H9 (cell line): ENCODE measurements around the gene PPM1B. TPM values are rescaled to one million over a fixed set of nuclear protein-coding genes. Genes with fewer than 3 reads are reported as not detected.
A peak's percentile ranks its signal among the peaks of the same experiment; 100 is the strongest.

Experiments used
- DNase-seq: peaks from one replicate; pipeline ENCODE4 v3.0.0-alpha.2; 2017
- H2AFZ ChIP-seq: one replicate; pipeline ENCODE4 v1.6.1; 2013; ENCODE audit warnings: mild to moderate bottlenecking, low read length, control low read depth, moderate library complexity
- H2AK5ac ChIP-seq: 2 replicates; pipeline ENCODE4 v1.6.1; 2013; ENCODE audit warnings: low read length, control low read depth, mixed read lengths; ENCODE audit not compliant: insufficient read length
- H2BK120ac ChIP-seq: one replicate; pipeline ENCODE4 v1.6.1; 2013; ENCODE audit warnings: low read depth, mild to moderate bottlenecking, low read length, control low read depth, inconsistent platforms; ENCODE audit not compliant: poor library complexity, severe bottlenecking
- H2BK12ac ChIP-seq: 2 replicates; pipeline ENCODE4 v1.6.1; 2013; ENCODE audit warnings: low read length, control low read depth, mixed read lengths, low read depth; ENCODE audit not compliant: insufficient read length
- H2BK15ac ChIP-seq: 2 replicates; pipeline ENCODE4 v1.6.1; 2013; ENCODE audit warnings: low read depth, low read length, control low read depth
- H2BK20ac ChIP-seq: one replicate; pipeline ENCODE4 v1.6.1; 2013; ENCODE audit warnings: low read depth, mild to moderate bottlenecking, low read length, control low read depth, inconsistent platforms; ENCODE audit not compliant: poor library complexity, severe bottlenecking
- H2BK5ac ChIP-seq: 2 replicates; pipeline ENCODE4 v1.6.1; 2013; ENCODE audit warnings: low read length, control low read depth, mixed read lengths; ENCODE audit not compliant: insufficient read length
- H3K14ac ChIP-seq: 2 replicates; pipeline ENCODE4 v1.6.1; 2013; ENCODE audit warnings: low read length, control low read depth; ENCODE audit not compliant: insufficient read depth
- H3K18ac ChIP-seq: 2 replicates; pipeline ENCODE4 v1.6.1; 2013; ENCODE audit warnings: low read depth, mild to moderate bottlenecking, mixed read lengths, low read length, control low read depth; ENCODE audit not compliant: insufficient read length
- H3K23ac ChIP-seq: 2 replicates; pipeline ENCODE4 v1.6.1; 2013; ENCODE audit warnings: low read length, control low read depth, mixed read lengths, low read depth; ENCODE audit not compliant: insufficient read length
- H3K23me2 ChIP-seq: 2 replicates; pipeline ENCODE4 v1.6.1; 2013; ENCODE audit warnings: low read depth, mild to moderate bottlenecking, mixed read lengths, low read length, control low read depth; ENCODE audit not compliant: insufficient read length, poor library complexity, severe bottlenecking
- H3K27ac ChIP-seq: 2 replicates; pipeline ENCODE4 v1.5.1; 2013; ENCODE audit warnings: low read length, control low read depth, mixed read lengths, low read depth; ENCODE audit not compliant: insufficient read length
- H3K27me3 ChIP-seq: 2 replicates; pipeline ENCODE4 v1.6.1; 2013; ENCODE audit warnings: low read length, control low read depth, inconsistent platforms; ENCODE audit not compliant: insufficient read depth
- H3K4ac ChIP-seq: 2 replicates; pipeline ENCODE4 v1.6.1; 2013; ENCODE audit warnings: low read depth, mild to moderate bottlenecking, control low read depth, inconsistent platforms, low read length, moderate library complexity
- H3K4me1 ChIP-seq: 2 replicates; pipeline ENCODE4 v1.6.1; 2013; ENCODE audit warnings: low read length, control low read depth, inconsistent platforms; ENCODE audit not compliant: insufficient read depth
- H3K4me2 ChIP-seq: 2 replicates; pipeline ENCODE4 v1.6.1; 2013; ENCODE audit warnings: low read length, control low read depth, mixed read lengths; ENCODE audit not compliant: insufficient read length, insufficient read depth
- H3K56ac ChIP-seq: 2 replicates; pipeline ENCODE4 v1.6.1; 2013; ENCODE audit warnings: low read depth, mild to moderate bottlenecking, mixed read lengths, low read length, control low read depth; ENCODE audit not compliant: insufficient read length
- H3K79me1 ChIP-seq: 2 replicates; pipeline ENCODE4 v1.6.1; 2013; ENCODE audit warnings: low read depth, mild to moderate bottlenecking, moderate library complexity, low read length, control low read depth, inconsistent platforms; ENCODE audit not compliant: insufficient read depth, poor library complexity, severe bottlenecking
- H3K79me2 ChIP-seq: 2 replicates; pipeline ENCODE4 v1.6.1; 2013; ENCODE audit warnings: low read length, control low read depth, inconsistent platforms; ENCODE audit not compliant: insufficient read depth
- H3K9ac ChIP-seq: 2 replicates; pipeline ENCODE4 v1.6.1; 2013; ENCODE audit warnings: low read length, control low read depth, mixed read lengths; ENCODE audit not compliant: insufficient read length; ENCODE audit errors: extremely low read depth
- H3K9me3 ChIP-seq: one replicate; pipeline ENCODE4 v1.6.1; 2013; ENCODE audit warnings: low read depth, low read length, inconsistent platforms; ENCODE audit not compliant: control insufficient read depth
- H3T11ph ChIP-seq: one replicate; pipeline ENCODE4 v1.6.1; 2013; ENCODE audit warnings: mild to moderate bottlenecking, low read length, control low read depth, inconsistent platforms
- H4K20me1 ChIP-seq: one replicate; pipeline ENCODE4 v1.6.1; 2013; ENCODE audit not compliant: control insufficient read depth, insufficient read length, insufficient read depth
- H4K5ac ChIP-seq: 2 replicates; pipeline ENCODE4 v1.6.1; 2013; ENCODE audit warnings: low read depth, mild to moderate bottlenecking, mixed read lengths, low read length, control low read depth; ENCODE audit not compliant: insufficient read length
- H4K8ac ChIP-seq: replicated peaks from 2 replicates; pipeline ENCODE4 v1.6.1; 2013; ENCODE audit warnings: low read length, control low read depth, mixed read lengths, low read depth; ENCODE audit not compliant: insufficient read length
- H4K91ac ChIP-seq: 2 replicates; pipeline ENCODE4 v1.6.1; 2013; ENCODE audit warnings: low read depth, mild to moderate bottlenecking, moderate library complexity, mixed read lengths, low read length, control low read depth; ENCODE audit not compliant: insufficient read length
- H3K27ac Mint-ChIP-seq, 3 experiments: 2 replicates in 2 of 3; 3 replicates in 1 of 3; pipeline ENCODE4 v1.8.0; 2020 to 2021; ENCODE audit warnings: mixed read lengths in 3 of 3, mild to moderate bottlenecking in 1 of 3, moderate library complexity in 1 of 3
- H3K27me3 Mint-ChIP-seq: 2 replicates; pipeline ENCODE4 v1.8.0; 2021; ENCODE audit warnings: low read depth, mild to moderate bottlenecking, moderate library complexity, mixed read lengths
- H3K36me3 Mint-ChIP-seq, 3 experiments: 2 replicates in 2 of 3; 3 replicates in 1 of 3; pipeline ENCODE4 v1.8.0; 2020 to 2021; ENCODE audit warnings: low read depth in 3 of 3, mixed read lengths in 3 of 3; ENCODE audit not compliant: insufficient read depth in 1 of 3
- H3K4me1 Mint-ChIP-seq, 2 experiments: 2 replicates each; pipeline ENCODE4 v1.8.0; 2020; ENCODE audit warnings: mixed read lengths in 2 of 2
- H3K4me3 Mint-ChIP-seq, 2 experiments: 2 replicates in 1 of 2; 3 replicates in 1 of 2; pipeline ENCODE4 v1.8.0; 2020 to 2021; ENCODE audit warnings: mild to moderate bottlenecking in 2 of 2, mixed read lengths in 2 of 2, moderate library complexity in 1 of 2
- H3K9me3 Mint-ChIP-seq, 2 experiments: 2 replicates in 1 of 2; 3 replicates in 1 of 2; pipeline ENCODE4 v1.8.0; 2020; ENCODE audit warnings: mild to moderate bottlenecking in 2 of 2, mixed read lengths in 2 of 2, moderate library complexity in 1 of 2
- WGBS: extraction: QIAGEN DNeasy Blood & Tissue Kit; methylation state at CpG from one replicate; pipeline ENCODE4 v1.1.7; 2013; ENCODE audit warnings: missing lambda C conversion rate, low lambda C conversion rate, mixed read lengths; ENCODE audit not compliant: insufficient read length; ENCODE audit errors: extremely low coverage; 5-methylcytosine and 5-hydroxymethylcytosine counted together
- total RNA-seq: library from RNA; stranded (reverse); gene quantifications from 2 replicates; pipeline ENCODE4 v1.2.1, GENCODE V29; 2021
- TF ChIP-seq, protein P1 (sequence below): fragments of 200-600 bp; sonication (generic); conservative IDR thresholded peaks from 3 replicates; pipeline ENCODE4 v1.8.0; 2021; ENCODE audit warnings: antibody characterized with exemption, mild to moderate bottlenecking

The PPM1B gene
- total RNA-seq, 1 experiment from 2014 or later = 156 TPM

DNA sequence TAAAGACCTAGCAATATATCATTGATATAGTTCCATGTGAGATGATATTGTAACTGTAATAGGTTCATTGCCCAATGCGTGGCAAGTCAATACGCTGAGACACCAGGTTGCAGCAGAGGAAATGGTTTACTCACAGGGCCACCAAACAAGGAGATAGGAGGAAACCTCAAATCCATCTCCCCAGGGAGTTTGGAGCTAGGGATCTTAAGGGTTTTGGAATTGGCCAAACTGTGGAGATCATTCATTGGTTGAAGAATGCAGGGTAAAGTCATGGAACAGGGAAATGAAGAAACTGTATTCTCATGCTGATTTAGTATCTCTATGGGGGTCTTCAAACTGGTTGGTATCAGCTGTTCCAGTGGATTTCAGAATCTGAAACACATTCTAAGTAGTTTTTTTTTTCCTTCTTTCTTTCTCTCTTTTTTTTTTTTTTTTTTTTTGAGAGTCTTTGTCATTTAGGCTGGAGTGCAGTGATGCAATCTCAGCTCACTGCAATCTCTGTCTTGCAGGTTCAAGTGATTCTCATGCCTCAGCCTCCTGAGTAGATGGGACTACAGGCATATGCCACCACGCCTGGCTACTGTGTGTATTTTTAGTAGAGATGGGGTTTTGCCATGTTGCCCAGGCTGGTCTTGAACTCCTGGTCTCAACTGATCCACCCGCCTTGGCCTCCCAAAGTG is 30.7 kb upstream of the PPM1B start:
- no peak overlapping the region for H3K9ac ChIP-seq
- Mint-ChIP-seq H3K4me3 (0 out of 5 replicates have a peak overlapping the region, but pooled peaks of 1 of the 2 experiments have one; percentile 22), H3K27ac (peak overlapping the region; percentile 97 to 99 (median 99)), H3K4me1 (peaks cover 53 to 59% of the 10 kb centered on the region in 2 experiments), H3K9me3 (peaks cover 9 to 15% of the 10 kb centered on the region in 2 experiments), H3K27me3 (no peaks in the 10 kb centered on the region), H3K36me3 (peaks cover 6 to 27% (median 10%) of the 10 kb centered on the region in 3 experiments)
- no peak overlapping the region for H2AFZ ChIP-seq
- H4K20me1 ChIP-seq = no peaks in the 10 kb centered on the region
- H2BK15ac ChIP-seq = no peak overlapping the region
- H2AK5ac ChIP-seq = no peak overlapping the region
- no CpG with 5 or more reads among the region's 4 CpGs for WGBS
- no peak overlapping the region for H2BK12ac ChIP-seq
- H3T11ph ChIP-seq = no peak overlapping the region
- no peak overlapping the region for H2BK120ac ChIP-seq
- H3K4me2 ChIP-seq = peak overlapping the region; percentile 1
- H3K4ac ChIP-seq = no peak overlapping the region; the same call in 1 of the 2 replicates
- no peaks in the 10 kb centered on the region for H3K27me3 ChIP-seq
- TF ChIP-seq, protein P1, sequence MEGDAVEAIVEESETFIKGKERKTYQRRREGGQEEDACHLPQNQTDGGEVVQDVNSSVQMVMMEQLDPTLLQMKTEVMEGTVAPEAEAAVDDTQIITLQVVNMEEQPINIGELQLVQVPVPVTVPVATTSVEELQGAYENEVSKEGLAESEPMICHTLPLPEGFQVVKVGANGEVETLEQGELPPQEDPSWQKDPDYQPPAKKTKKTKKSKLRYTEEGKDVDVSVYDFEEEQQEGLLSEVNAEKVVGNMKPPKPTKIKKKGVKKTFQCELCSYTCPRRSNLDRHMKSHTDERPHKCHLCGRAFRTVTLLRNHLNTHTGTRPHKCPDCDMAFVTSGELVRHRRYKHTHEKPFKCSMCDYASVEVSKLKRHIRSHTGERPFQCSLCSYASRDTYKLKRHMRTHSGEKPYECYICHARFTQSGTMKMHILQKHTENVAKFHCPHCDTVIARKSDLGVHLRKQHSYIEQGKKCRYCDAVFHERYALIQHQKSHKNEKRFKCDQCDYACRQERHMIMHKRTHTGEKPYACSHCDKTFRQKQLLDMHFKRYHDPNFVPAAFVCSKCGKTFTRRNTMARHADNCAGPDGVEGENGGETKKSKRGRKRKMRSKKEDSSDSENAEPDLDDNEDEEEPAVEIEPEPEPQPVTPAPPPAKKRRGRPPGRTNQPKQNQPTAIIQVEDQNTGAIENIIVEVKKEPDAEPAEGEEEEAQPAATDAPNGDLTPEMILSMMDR = no peak
- no peaks in the 10 kb centered on the region for H3K23me2 ChIP-seq
- H3K14ac ChIP-seq = no peak overlapping the region
- H4K5ac ChIP-seq = no peak overlapping the region
- H2BK20ac ChIP-seq = no peak overlapping the region
- H4K8ac ChIP-seq = no peak overlapping the region
- H3K23ac ChIP-seq = no peak overlapping the region
- no peaks in the 10 kb centered on the region for H3K79me2 ChIP-seq
- H3K4me1 ChIP-seq = peaks cover 10% of the 10 kb centered on the region; the same call in 1 of the 2 replicates
- H4K91ac ChIP-seq = no peak overlapping the region
- peak; percentile 50 for DNase-seq
- no peaks in the 10 kb centered on the region for H3K79me1 ChIP-seq
- no peak overlapping the region for H2BK5ac ChIP-seq
- H3K56ac ChIP-seq = no peak overlapping the region
- peak overlapping the region; percentile 100 for H3K27ac ChIP-seq
- peak overlapping the region; percentile 74 for H3K18ac ChIP-seq
- H3K9me3 ChIP-seq = no peaks in the 10 kb centered on the region
